ENCODE data around the gene FYB2. TPM values are rescaled to one million over a fixed set of nuclear protein-coding genes. Genes with fewer than 3 reads are reported as not detected.

Gene FYB2
- polyA plus RNA-seq, 1 donor (not counting 4 experiments of a cell fraction or from before 2014, with no cell fraction given), result not detected

- H3K4me2 ChIP-seq (ENCODE audit: control insufficient read depth, extremely low read depth, insufficient read depth, low read depth, low read length), result no peak overlapping the region
- no peak overlapping the region for H3K9ac ChIP-seq (ENCODE audit: control insufficient read depth, extremely low read depth, insufficient read depth, low read length)
- H3K9me1 ChIP-seq (ENCODE audit: control insufficient read depth, extremely low read depth, insufficient read depth, low read length), result no peaks in the 10 kb centered on the region
- FAIRE-seq (no peak), DNase-seq (ENCODE audit: low read depth, low spot score) (no peak)
- H3K36me3 ChIP-seq (ENCODE audit: control insufficient read depth in 2 of 2, extremely low read depth in 1 of 2, insufficient read depth in 2 of 2, low read length in 2 of 2), result no peaks in the 10 kb centered on the region
- H3K9me3 ChIP-seq (ENCODE audit: control insufficient read depth, low read depth, low read length), result no peaks in the 10 kb centered on the region
- no peak overlapping the region for H3K4me3 ChIP-seq (ENCODE audit: control insufficient read depth in 2 of 3, extremely low read depth in 1 of 3, insufficient read depth in 2 of 3, low read depth in 1 of 3, low read length in 3 of 3)
- H3K27me3 ChIP-seq (ENCODE audit: control insufficient read depth, extremely low read depth, insufficient read depth, low read length), result no peaks in the 10 kb centered on the region
- TF ChIP-seq CTCF (optimal IDR thresholded peaks at IDR 0.05 in 1 of 3, IDR thresholded peaks at IDR 0.05 in 1 of 3, conservative IDR thresholded peaks at IDR 0.05 in 1 of 3; ENCODE audit: extremely low read depth in 1 of 3, insufficient read depth in 2 of 3, low read length in 3 of 3) (no peak), EZH2 (IDR thresholded peaks at IDR 0.05; ENCODE audit: low read length) (no peak)
- H4K20me1 ChIP-seq (ENCODE audit: control insufficient read depth, extremely low read depth, insufficient read depth, low read length), result no peaks in the 10 kb centered on the region
- H2AFZ ChIP-seq (ENCODE audit: control insufficient read depth, low read length), result no peak overlapping the region
- dilution Hi-C loops (cut with MboI; ENCODE audit: extremely low pct_ligation_motif_present, low sequenced_read_pairs), result no loop called here
- no peak overlapping the region for H3K27ac ChIP-seq (ENCODE audit: control insufficient read depth, insufficient read depth, low read length)
- no peaks in the 10 kb centered on the region for H3K4me1 ChIP-seq (ENCODE audit: control insufficient read depth, extremely low read depth, insufficient read depth, low read length)
- H3K79me2 ChIP-seq (ENCODE audit: control insufficient read depth, insufficient read depth, low read length), result no peaks in the 10 kb centered on the region
These were observed 147.7 kb downstream of the FYB2 start for GRCh38 chr1:56671542-56671941.

DNA sequence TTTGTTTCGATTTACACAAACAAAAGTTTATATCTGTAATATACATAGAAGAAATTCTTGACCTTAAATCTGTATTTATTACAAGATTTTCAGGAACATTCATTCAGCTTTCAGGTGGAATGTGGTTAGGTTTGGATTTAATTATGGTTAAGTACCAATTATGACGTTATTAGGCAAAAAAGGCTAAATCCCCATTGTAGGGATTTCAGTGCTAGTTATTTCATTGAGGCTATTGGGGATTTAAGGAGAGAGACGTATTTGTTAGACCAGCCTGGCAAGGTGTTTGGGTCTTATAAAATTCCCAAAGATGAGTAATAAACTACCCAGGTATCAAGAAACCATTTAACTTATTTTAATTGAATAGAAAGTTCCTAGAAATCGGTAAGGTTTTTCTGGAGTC, 148.1 kb downstream of the FYB2 start:
- TF ChIP-seq EZH2 (IDR thresholded peaks at IDR 0.05; ENCODE audit: low read length) (no peak), CTCF (optimal IDR thresholded peaks at IDR 0.05 in 1 of 3, IDR thresholded peaks at IDR 0.05 in 1 of 3, conservative IDR thresholded peaks at IDR 0.05 in 1 of 3; ENCODE audit: extremely low read depth in 1 of 3, insufficient read depth in 2 of 3, low read length in 3 of 3) (no peak)
- Histone ChIP-seq H3K27ac (ENCODE audit: control insufficient read depth, insufficient read depth, low read length) (no peak overlapping the region), H3K36me3 (ENCODE audit: control insufficient read depth in 2 of 2, extremely low read depth in 1 of 2, insufficient read depth in 2 of 2, low read length in 2 of 2) (no peaks in the 10 kb centered on the region), H3K4me2 (ENCODE audit: control insufficient read depth, extremely low read depth, insufficient read depth, low read depth, low read length) (no peak overlapping the region), H3K9me1 (ENCODE audit: control insufficient read depth, extremely low read depth, insufficient read depth, low read length) (no peaks in the 10 kb centered on the region), H3K9ac (ENCODE audit: control insufficient read depth, extremely low read depth, insufficient read depth, low read length) (no peak overlapping the region), H3K4me3 (ENCODE audit: control insufficient read depth in 2 of 3, extremely low read depth in 1 of 3, insufficient read depth in 2 of 3, low read depth in 1 of 3, low read length in 3 of 3) (no peak overlapping the region), H3K27me3 (ENCODE audit: control insufficient read depth, extremely low read depth, insufficient read depth, low read length) (no peaks in the 10 kb centered on the region), H3K4me1 (ENCODE audit: control insufficient read depth, extremely low read depth, insufficient read depth, low read length) (no peaks in the 10 kb centered on the region), H3K79me2 (ENCODE audit: control insufficient read depth, insufficient read depth, low read length) (no peaks in the 10 kb centered on the region), H3K9me3 (ENCODE audit: control insufficient read depth, low read depth, low read length) (no peaks in the 10 kb centered on the region), H2AFZ (ENCODE audit: control insufficient read depth, low read length) (no peak overlapping the region), H4K20me1 (ENCODE audit: control insufficient read depth, extremely low read depth, insufficient read depth, low read length) (no peaks in the 10 kb centered on the region)
- FAIRE-seq, result no peak
- dilution Hi-C loops (cut with MboI; ENCODE audit: extremely low pct_ligation_motif_present, low sequenced_read_pairs), result no loop called here
- no peak for DNase-seq (ENCODE audit: low read depth, low spot score)
